NCI-H748 (cell line): ENCODE measurements around the gene TUBGCP6.
A peak's percentile ranks its signal among the peaks of the same experiment; 100 is the strongest.

Experiments used
- DNase-seq: peaks from one replicate; lab custom pipeline; 2025; ENCODE audit not compliant: unreplicated experiment; lab: John Stamatoyannopoulos, UW

Gene TUBGCP6

DNA sequence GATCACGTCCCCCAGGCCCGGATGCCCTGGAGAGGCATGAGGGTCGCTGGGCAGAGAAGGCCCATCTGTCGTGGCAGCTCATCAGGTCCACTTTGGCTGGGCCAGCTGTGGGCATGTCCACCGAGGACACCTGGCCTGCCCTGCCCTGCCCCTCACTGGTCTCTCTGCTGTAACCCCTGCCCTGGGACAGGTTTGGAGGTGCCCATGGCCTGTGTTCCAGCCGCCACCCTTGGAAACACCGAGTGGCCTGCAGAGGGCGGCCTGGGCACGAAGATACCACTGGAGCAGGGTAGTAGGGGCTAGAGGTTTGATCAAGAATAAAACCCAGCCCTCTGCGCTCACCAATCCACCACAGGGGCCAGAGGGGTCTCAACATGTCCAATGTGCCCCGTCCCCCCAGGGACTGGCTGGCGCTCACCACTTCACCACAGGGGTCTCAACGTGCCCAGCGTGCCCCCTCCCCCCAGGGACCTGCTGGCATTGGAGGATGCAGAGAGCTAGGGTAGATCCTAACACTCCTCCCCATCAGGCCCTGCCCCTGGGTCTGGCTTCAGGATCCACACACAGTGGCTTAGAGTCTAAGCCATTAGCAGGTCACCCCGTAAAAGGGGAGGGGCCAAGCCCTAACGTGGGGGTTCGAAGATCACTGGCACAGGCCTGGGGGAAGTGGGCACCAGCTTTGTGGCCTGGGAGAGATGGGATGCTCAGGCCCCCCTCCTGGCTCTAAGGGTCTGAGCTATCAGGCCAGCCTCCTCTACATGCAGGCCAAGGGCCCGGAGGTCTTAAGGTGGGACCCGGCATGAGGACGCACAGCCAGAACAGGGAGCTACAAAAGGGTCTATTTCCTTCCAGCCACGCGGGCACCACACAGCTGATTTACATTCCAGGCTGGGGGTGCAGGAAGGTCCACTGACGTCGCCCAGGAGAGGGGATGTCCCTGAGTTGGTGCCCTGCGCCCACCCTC, 7.5 kb upstream of the TUBGCP6 start:
- peak; percentile 64 for DNase-seq

DNA sequence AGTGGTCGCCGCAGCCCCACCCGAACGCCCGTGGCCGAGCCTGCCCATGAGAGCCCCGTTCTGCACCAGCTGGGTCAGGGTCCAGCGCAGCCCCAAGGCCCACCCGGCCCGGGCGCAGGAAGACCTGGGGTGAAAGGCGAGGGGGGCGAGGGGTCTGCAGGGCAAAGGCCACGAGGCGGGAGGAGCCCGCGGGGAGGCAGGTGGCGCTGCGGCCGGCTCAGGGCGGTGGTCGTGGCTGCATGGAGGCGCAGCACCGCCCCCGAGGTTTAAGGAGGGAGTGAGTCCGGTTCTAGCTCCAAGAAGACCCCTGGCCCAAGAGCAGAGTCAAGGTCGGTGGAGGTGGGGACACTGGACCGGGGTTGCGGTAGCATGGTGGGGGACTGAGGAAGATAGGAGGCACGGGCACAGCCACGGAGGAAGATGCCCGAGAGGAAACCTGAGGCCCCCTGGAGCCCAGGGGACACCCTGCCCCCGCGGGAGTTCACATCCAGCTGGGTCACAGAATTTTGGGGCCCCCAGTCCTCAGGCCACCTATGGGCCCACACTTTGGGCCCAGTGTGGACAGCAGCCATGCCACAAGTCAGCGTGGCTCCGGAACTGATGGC, 6.8 kb upstream of the TUBGCP6 start:
- DNase-seq, result no peak

DNA sequence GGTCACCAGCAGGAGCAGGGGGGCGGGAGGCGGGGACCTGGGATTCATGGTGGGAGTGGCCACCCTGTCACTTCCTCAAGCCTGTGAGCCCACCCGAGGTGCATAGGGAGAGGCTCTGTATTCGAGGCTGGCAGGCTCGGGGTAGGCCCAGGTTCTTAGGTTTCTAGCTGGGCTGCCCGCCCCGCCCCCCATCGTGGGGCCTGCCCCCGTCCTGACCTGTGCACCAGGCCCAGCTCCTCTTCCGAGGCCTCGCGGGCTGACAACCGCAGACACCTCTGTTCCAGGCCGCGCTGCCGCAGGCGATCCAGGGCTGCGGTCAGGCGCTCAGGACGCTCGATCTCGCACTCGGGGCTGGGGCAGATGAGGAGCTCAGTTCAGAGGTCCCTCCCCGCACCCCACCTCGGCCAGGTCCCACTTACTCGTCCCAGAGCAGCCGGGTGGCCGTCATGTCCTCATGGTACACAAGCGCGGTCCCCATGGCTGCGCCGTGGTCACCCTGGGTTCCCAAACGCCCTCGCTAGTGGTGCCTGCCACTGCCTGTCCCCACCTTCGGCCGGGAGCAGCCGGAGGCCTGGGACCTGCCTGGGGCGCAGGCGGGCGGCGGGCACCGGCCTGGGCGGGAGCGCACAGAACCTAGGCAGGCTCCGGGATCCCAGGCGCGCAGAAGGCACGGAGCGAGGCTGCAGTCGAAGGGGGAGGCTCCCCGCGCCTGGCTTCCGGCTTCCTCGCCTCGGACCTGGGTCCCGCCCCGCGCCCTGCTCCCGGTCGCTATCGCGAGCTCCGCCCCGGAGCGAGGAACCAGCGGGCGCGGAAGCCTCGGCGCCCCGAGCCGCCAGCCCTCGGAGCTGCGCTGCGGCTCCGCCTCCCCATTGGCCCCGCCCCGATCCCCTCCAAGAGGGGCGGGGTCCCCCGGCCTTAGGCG, 6.0 kb upstream of the TUBGCP6 start, which contains the start of gene HDAC10:
Gene HDAC10 (minus strand): TSS at position 711 of the 922 bp plus-strand sequence. CDS start 233 bp downstream, at position 478.
- peak; percentile 88 for DNase-seq

DNA sequence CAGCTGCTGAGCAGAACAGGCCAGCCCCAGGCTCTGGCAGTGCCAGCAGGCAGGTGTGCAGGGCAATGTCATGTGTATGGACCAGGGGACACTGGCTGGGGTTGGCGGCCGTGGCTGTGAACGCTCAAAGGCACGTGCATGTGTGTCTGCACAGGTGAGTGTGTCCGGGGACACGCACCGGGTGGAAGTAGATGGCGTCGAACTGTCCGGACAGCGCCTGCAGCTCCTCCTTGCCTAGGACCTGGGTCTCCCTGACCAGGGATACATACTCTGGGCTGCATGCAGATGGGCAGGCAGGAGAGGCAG, 5.4 kb upstream of the TUBGCP6 start:
- no peak for DNase-seq

DNA sequence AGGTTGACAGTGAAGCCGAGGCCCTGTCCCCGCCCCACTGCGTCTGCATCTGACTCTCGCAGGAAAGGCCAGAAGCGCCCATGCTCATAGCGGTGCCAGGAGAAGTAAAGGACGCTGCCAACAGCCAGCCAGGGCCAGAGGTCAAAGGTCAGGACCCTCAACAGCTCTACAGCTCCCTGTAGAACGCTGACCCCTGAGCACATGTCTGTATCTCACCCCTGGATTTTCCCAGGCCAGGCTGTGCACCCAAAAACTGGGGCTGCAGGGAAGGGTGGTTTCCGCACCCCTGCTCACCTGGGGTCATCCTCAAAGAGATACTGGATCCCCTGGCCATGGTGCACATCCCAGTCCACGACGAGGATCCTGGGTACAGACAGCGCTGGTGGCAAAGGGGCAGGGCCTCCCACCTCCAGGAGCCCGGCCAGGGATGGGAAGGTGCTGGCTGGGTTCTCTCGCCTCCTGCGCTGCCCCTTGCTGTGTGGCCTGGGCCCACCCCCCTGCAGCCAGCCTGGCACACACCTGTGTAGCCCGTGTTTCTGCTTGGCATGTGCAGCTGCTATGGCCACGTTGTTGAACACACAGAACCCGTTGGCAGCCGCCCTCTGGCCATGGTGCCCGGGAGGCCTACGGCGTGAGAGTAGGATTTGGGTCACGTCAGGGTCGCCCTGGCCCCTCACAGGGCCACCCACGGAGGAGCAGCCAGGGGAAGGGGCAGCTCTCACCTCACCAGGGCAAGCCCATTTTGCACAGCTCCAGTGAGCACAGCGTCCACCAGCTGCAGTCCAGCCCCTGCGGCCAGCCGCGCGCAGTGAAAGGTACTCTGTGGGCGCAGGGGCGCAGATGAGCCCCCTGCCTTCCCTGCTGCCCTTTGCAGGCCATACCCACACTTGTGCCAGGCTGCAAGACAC, 4.8 kb upstream of the TUBGCP6 start:
- no peak for DNase-seq

DNA sequence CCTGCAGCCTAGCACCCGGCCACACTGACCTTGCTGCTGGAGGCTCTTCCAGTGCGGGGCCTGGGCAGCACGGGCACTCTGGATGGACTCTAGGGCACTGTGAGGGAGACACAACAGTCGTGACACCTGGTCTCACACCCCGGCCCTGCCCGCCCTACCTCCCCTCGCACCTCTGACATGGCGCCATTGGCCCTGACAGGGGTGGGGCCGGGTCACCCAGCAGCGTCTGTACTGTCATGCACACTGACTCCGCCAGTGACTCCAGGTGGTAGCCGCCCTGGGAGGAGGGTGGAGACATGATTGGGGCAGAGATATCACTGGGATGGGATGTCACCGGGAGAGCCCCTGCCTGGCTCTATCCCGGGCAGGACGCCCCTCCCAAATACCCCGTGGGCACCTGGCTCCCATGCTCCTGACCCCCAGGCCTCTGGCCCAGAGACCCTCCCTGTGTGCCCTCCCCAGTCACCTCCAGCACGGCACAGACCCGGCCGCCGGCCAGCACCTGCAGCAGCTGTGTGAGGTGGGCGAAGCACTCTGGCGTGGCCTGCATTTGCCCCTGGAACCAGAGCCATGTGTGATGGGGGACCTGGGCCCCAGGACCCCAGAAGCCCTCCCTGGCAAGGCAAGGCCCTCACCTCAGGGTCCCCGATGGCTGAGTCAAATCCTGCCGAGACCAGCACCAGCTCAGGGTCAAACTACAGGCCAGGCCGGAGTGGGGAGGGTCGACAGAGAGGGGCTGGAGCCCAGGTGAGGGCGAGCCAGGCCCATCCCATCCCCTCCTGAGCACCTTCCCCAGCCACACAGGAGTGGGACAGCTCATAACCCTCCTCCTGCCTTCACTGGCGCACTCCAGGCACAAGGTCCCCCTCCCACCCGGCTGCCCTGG, 3.6 kb upstream of the TUBGCP6 start:
- DNase-seq, result no peak

DNA sequence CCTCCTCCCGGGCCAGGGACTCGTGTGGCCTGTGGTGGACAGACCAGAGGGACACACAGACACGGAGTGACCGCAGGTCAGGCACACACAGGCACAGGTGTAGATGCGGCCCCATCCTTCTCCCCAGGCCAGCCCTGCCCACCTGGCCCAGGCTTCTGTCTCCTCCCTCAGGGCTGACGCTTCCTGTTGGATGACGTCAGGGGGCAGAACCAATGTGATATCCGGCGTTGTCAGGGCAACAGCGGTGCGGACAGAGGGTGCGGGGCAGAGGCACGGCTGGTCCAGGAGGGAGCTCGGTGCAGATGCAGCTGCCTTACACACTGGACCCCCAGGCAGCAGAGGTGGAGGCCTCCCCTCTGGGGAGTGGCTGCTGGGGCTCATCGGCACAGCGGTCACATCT, 2.9 kb upstream of the TUBGCP6 start:
- DNase-seq, result peak; percentile 95

DNA sequence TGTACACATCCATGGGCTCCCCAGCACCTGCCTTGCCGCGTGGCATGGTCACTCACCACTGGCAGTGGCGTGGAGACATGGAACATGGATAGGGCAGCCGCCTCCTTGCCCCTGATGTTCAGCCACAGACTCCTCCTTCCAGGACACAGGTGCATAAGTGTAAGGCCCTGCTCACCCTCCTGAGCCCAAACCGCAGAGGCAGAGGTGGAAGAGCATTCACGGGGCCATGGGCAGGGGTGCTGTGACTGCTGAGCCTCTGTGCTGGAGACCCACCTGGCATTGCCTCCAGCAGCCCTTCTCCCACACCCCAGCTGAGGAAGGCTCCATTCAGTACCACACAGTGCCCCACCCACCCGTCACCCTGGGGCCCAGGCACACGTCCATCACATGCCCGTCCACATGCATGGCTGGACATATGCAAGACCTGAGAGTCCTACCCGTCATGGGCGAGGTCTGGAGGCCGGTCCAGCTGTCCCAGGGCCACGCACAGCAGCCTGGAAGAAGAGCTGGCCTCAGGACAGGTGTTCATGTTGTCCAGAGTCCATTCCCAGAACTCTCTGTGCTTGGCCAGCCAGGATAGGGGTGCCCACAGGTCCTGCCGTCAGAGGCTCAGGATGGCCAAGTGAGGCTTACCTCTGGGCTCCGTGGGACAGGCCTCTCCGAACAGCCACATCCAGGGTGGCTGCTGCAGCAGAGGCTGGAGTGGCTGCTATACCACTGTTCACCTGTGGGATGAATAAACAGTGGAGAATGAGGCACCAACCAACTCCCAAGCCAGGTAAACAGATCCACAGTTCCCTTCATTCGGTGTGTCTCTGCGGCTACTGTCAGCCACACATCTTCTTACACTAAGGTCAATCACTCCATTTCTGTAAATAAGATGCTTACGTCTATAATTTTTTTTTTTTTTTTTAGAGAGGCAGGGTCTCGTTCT, 1.7 kb upstream of the TUBGCP6 start:
- DNase-seq, result no peak

DNA sequence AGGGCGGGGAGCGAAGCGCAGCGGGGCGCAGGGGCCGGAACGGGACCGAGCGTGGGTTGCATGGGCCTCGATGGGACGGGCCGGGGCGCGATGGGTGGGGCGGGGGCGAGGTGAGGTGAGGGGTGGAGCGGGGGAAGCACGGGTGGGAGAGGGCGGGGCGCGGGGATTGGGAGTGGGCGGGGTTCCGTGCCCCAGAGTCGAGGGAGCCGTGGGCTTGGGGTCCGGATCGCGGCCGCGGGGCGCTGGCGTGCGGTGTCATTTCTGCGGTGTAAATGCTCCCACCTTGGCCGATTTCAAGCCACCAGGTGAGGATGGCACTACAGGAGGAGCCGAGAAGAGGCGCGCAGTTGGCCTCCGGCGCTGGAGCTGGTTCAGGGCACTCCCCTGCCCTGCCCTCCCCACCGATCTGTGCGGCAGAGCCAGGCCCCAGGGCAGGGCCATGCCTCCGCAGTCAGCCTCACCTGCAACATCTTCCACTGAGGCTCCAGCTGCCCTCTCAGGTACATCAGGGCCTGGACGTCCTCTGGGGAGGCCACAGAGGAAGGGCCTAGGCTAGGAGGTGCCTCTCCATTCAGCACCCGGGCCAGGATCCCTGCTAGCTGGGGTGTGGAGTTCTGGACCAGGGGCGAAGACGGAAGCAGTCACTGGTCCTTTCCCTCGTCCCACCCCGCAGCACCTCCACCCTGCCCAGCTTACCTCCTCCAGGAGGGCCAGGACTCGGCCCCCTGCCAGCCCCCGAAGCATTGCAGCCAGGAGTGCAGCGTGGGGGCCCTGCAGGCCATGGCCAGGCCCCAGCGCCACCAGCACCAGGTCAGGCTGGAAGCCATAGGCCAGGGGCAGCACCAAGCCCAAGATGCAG, 620 bp upstream of the TUBGCP6 start:
- peak; percentile 61 for DNase-seq

DNA sequence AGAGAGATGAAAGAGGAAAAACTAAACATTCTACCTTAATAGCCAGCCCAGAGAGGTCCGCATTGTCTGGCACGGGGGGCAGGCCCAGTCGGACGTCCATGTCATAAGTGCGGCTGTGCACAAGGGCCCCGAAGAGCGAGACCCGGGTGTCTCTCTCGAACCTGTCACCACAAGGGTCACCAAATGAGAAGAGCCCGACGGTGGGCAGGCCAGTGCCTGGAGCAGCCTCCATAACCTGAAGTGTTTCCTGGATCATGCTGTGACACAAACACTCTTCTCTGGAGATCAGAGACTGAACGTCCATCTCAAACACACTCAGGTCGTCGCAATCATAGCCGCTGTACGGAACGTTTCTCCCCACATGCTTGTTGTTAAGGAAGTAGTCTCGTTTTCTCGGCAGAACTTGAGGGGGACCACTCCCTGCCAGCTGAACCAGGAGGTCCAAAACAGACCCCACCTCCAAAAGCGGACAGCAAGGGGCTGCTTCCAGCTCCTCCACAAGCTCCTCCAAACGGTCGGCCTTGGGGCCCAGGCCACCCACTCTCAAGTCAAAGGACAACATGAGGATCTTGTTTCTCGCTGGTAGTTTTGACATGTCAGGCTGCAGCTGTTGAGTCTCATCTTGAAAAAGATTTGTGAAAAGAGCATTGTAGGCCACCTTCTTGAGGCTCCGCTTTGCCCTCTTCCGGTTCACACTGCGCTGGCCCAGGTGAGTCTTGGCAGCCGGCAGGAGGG, 971 bp downstream of the TUBGCP6 start:
- DNase-seq, result peak; percentile 33

DNA sequence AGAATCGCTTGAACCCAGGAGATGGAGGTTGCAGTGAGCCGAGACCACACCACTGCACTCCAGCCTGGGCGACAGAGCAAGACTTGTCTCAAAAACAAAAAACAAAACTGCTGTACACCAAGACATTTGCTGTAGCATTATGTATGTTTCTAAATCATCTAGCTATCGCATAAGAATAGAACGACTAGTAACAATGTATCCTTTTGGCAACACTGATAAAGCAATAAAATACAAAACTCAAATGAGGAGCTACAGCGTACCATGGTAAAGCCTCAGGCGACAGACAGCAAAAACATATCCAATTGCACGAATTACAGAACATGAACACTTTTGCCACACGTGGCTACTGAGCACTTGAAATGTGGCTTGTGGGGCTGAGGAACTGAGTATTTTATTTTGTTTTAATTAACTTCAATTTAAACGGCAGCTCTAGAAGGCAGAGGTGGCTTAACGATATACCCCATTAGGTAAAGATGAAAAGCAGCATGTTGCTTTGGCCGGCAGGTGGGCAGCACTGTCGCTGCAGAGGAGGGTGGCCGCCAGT, 2.3 kb downstream of the TUBGCP6 start:
- no peak for DNase-seq

DNA sequence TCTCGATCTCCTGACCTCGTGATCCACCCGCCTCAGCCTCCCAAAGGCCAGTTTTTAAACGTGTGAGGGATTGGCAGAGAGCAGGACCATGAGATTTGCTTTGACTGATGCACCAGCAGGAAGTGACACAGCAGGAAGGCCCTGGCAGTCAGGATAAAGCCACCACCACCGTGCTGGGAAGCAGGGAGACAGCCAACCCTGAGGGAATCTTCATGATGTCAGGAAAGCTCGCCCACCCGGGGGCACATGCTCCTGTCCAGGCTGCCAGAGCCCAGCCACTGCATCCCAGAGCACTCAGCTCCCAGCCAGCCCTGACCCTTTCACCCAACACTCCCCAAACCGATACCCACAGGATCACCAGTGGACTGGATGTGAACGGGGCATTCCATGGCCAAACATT, 6.1 kb downstream of the TUBGCP6 start:
- no peak for DNase-seq

DNA sequence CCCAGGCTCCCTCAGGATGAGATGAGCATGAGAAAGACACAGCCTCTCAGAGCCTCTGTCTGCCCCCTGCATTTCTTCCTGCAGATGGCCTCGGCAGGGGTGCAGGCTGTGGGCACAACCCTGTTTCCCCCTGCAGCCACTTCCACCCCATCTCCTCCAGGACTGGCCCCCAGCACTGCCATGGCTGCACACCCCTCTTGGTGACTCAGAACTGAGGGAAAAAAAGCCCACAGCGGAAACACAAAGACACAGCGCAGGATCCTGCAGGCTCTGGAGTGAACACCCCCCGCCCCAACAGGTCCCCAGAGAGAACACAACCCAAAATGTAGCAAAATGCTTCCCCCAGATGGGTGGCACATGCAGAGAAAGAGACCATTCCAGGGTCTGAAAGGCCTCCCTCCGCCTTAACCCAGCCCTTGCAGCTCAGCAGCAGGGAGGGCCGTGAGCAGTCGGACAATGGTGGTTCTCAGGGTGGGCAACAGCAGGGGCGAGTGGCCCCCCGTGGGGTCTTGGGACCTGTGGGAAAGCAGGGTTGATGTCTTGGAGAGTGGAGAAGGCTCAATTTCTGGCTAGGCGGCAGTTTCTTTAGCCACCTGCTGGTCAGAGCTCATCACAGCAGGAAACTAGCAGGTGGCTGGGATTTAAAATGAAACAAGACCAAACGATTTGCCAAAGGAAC, 8.0 kb downstream of the TUBGCP6 start:
- peak; percentile 30 for DNase-seq

DNA sequence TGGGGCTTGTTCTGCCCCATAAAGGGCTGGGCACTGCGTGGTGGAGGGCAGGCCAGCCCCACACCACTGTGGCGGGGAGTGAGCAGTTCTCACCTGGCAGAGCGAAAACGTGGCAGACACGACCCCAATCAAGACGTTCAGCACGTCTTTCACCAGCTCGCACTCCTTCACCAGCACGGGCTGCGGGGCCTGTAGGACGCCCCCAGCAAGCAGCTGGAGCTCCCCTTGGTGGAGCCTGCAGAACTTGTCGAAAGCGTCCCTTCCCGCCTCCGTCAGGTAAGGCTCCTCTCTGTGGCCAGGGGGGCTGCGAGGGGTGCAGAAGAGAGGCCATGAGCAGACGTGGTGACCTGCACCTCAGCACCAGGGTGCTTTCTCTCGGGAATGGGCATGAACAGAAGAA, 11.6 kb downstream of the TUBGCP6 start:
- DNase-seq, result no peak

DNA sequence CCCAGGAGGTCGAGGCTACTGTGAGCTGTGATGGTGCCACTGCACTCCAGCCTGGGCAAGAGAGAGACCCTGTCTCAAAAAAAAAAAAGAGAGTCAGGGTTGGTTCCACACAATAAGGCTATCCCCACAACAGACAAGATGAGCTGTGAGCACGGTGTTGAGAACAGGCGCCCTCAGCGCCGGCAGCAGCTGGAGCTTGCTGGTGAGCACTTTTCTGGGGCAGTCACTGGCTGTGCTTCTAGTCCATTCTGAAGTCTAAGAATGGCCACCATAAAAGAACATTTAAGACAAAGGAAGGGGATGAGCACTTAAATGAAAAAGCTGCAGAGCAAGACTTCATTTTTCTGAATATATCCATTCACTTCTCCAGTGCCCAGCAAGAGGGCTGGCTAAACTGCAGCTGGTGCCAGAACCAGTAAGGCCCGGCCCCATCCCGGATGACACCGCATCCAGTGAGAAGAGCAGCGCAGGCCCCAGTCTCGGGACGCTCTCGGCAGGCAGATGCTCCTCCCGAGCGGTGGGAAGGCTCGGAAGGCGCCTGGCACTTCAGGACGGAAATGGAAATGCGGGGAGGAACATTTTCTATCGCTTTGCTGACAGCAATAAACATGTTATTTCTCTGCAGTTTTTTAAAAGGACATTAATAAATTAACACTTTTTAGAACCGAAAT, 12.2 kb downstream of the TUBGCP6 start:
- DNase-seq, result no peak
